DND-41 (cell line): Measurements from ENCODE around the gene GPR151.

Experiments used
- CTCF ChIP-seq: IDR thresholded peaks from 2 replicates; pipeline ENCODE4 v1.5.1; 2012; ENCODE audit warnings: borderline replicate concordance, low read length, moderate library complexity, mild to moderate bottlenecking; ENCODE audit not compliant: poor library complexity, severe bottlenecking; ENCODE audit errors: extremely low read depth
- EZH2 ChIP-seq: IDR thresholded peaks from 3 replicates; pipeline ENCODE4 v1.6.1; 2012; ENCODE audit warnings: borderline replicate concordance, low read depth, mild to moderate bottlenecking, moderate library complexity, low read length, inconsistent platforms; ENCODE audit not compliant: severe bottlenecking

- TF ChIP-seq EZH2 (no peak), CTCF (no peak)
Observed at GRCh38 chr5:146475906-146476305, 40.1 kb downstream of the GPR151 start.
